MM.1S (cell line): ENCODE measurements around the gene NUP153.

Source experiments
- DNase-seq: peaks from one replicate; pipeline ENCODE4 v3.0.0-alpha.2; 2015
- H2AFZ ChIP-seq: fragments of 300-600 bp; sonication (generic); 2 replicates; pipeline ENCODE4 v1.6.0; 2016; ENCODE audit warnings: antibody characterized with exemption, low read length
- H3F3A ChIP-seq: fragments of 300-600 bp; sonication (generic); 2 replicates; pipeline ENCODE4 v1.6.1; 2016; ENCODE audit warnings: mild to moderate bottlenecking, antibody characterized with exemption, low read length, moderate library complexity, mixed read lengths; ENCODE audit not compliant: insufficient read depth
- H3K27ac ChIP-seq: fragments of 300-600 bp; sonication (generic); 2 replicates; pipeline ENCODE4 v1.5.1; 2016; ENCODE audit warnings: mild to moderate bottlenecking, low read length
- H3K27me3 ChIP-seq: fragments of 300-600 bp; sonication (generic); replicated peaks from 2 replicates; pipeline ENCODE4 v1.6.0; 2016; ENCODE audit warnings: low read length; ENCODE audit not compliant: insufficient read depth
- H3K36me3 ChIP-seq: fragments of 300-600 bp; sonication (generic); replicated peaks from 2 replicates; pipeline ENCODE4 v1.6.1; 2016; ENCODE audit warnings: mild to moderate bottlenecking, low read length, mixed read lengths; ENCODE audit not compliant: insufficient read depth
- H3K4me1 ChIP-seq: fragments of 300-600 bp; sonication (generic); 2 replicates; pipeline ENCODE4 v1.6.1; 2016; ENCODE audit warnings: low read length, mixed read lengths
- H3K4me2 ChIP-seq: fragments of 300-600 bp; sonication (generic); 2 replicates; pipeline ENCODE4 v1.6.0; 2016; ENCODE audit warnings: low read depth, low read length
- H3K4me3 ChIP-seq: fragments of 300-600 bp; sonication (generic); 2 replicates; pipeline ENCODE4 v1.5.1; 2016; ENCODE audit warnings: low read length, mixed read lengths
- H3K79me2 ChIP-seq: fragments of 300-600 bp; sonication (generic); 2 replicates; pipeline ENCODE4 v1.6.1; 2016; ENCODE audit warnings: mixed run types, low read length, mixed read lengths
- H3K9ac ChIP-seq: fragments of 300-600 bp; sonication (generic); 2 replicates; pipeline ENCODE4 v1.6.1; 2016; ENCODE audit warnings: low read length, mixed read lengths
- H3K9me2 ChIP-seq: fragments of 300-600 bp; sonication (generic); replicated peaks from 2 replicates; pipeline ENCODE4 v1.6.1; 2016; ENCODE audit warnings: mild to moderate bottlenecking, low read length, mixed read lengths; ENCODE audit not compliant: insufficient read depth
- H3K9me3 ChIP-seq: fragments of 300-600 bp; sonication (generic); replicated peaks from 2 replicates; pipeline ENCODE4 v1.6.1; 2016; ENCODE audit warnings: mild to moderate bottlenecking, low read length, mixed read lengths; ENCODE audit not compliant: insufficient read depth
- H4K20me1 ChIP-seq: fragments of 300-600 bp; sonication (generic); 2 replicates; pipeline ENCODE4 v1.6.1; 2016; ENCODE audit warnings: mild to moderate bottlenecking, low read length, moderate library complexity, mixed read lengths; ENCODE audit not compliant: insufficient read depth
- EZH2 ChIP-seq: fragments of 300-600 bp; sonication (generic); optimal IDR thresholded peaks from 2 replicates; pipeline ENCODE3; 2017; ENCODE audit warnings: low read depth, mild to moderate bottlenecking, antibody characterized with exemption, low read length, mixed read lengths
- EZH2phosphoT487 ChIP-seq: fragments of 300-600 bp; sonication (generic); IDR thresholded peaks from 2 replicates; pipeline ENCODE4 v1.6.1; 2018; ENCODE audit warnings: antibody characterized with exemption, low read length
- TF ChIP-seq, protein P1 (sequence below): fragments of 300-600 bp; sonication (generic); IDR thresholded peaks from 2 replicates; pipeline ENCODE4 v1.5.1; 2016; ENCODE audit warnings: antibody characterized with exemption, low read length, mixed read lengths

The NUP153 gene

DNA sequence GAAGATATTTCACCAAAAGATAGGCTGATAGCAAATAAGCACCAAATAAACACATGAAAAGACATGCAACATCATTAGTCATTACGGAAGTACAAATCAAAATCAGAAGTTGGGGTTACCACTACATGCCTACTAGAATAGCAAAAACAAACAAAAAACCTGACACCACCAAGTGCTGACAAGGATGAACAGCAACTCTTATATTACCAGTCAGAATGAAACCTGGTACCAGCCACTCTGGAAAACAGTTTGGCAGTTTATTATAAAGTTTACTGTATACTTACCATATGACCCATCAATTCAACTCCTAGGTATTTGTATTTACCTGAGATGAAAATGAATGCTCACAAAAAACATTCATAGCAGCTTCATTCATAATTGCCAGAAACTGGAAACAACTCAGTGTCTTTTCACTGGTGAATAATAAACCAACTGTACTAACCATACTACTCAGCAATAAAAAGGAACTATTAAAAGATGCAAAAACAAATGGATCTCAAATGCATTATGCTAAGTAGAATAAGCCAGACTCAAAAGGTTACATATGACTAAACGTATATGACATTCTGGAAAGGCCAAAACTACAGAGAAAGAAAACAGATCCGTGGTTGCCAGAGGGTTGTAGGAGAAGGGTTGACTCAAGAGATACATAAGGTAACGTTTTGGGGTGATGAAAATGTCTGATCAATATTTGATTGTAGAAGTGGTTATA lies 33.0 kb downstream of the NUP153 start:
- DNase-seq, result no peak
- no peaks in the 10 kb centered on the region for H3K4me1 ChIP-seq
- H3K27me3 ChIP-seq, result no peaks in the 10 kb centered on the region
- no peaks in the 10 kb centered on the region for H3F3A ChIP-seq
- TF ChIP-seq, protein P1, sequence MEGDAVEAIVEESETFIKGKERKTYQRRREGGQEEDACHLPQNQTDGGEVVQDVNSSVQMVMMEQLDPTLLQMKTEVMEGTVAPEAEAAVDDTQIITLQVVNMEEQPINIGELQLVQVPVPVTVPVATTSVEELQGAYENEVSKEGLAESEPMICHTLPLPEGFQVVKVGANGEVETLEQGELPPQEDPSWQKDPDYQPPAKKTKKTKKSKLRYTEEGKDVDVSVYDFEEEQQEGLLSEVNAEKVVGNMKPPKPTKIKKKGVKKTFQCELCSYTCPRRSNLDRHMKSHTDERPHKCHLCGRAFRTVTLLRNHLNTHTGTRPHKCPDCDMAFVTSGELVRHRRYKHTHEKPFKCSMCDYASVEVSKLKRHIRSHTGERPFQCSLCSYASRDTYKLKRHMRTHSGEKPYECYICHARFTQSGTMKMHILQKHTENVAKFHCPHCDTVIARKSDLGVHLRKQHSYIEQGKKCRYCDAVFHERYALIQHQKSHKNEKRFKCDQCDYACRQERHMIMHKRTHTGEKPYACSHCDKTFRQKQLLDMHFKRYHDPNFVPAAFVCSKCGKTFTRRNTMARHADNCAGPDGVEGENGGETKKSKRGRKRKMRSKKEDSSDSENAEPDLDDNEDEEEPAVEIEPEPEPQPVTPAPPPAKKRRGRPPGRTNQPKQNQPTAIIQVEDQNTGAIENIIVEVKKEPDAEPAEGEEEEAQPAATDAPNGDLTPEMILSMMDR, result no peak
- no peak for TF ChIP-seq EZH2phosphoT487
- no peak for TF ChIP-seq EZH2
- no peak overlapping the region for H2AFZ ChIP-seq
- H3K9me3 ChIP-seq, result no peaks in the 10 kb centered on the region
- H3K27ac ChIP-seq, result no peak overlapping the region
- H3K4me2 ChIP-seq, result no peak overlapping the region
- H3K4me3 ChIP-seq, result no peak overlapping the region
- H4K20me1 ChIP-seq, result peaks cover 41% of the 10 kb centered on the region
- no peaks in the 10 kb centered on the region for H3K9me2 ChIP-seq
- H3K36me3 ChIP-seq, result peaks cover 4% of the 10 kb centered on the region; the same call in 1 of the 2 replicates
- H3K9ac ChIP-seq, result no peak overlapping the region
- H3K79me2 ChIP-seq, result peaks cover 97% of the 10 kb centered on the region

DNA sequence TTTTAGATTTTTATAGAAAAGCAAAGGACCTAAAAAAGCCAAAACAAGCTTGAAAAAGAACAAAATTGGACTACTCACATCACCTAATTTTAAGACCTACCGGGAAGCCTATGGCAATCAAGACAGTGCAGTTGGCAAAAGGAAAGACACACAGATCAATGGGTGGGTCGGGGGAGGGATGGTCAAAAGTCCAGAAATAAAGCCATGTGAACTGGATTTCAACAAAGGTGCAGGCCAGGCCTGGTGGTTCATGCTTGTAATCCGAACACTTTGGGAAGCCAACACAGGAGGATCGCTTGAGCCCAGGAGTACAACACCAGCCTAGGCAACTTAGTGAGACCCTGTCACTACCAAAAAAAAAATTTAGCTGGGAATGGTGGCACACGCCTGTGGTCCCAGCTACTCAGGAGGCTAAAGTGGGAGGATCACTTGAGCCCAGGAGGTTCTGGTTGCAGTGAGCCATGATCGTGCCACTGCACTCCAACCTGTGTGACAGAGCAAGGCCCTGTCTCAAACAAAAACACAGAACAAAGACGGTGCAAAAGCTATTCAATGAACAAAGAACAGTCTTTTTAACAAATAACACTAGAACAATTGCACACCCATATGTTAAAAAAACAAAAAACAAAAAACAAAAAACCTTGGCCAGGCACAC lies 34.5 kb downstream of the NUP153 start:
- Histone ChIP-seq H3K9ac (no peak overlapping the region), H3K4me1 (no peaks in the 10 kb centered on the region), H3K79me2 (peaks cover 94% of the 10 kb centered on the region), H3K4me3 (no peak overlapping the region), H3F3A (no peaks in the 10 kb centered on the region), H2AFZ (no peak overlapping the region), H3K27ac (no peak overlapping the region), H3K9me2 (no peaks in the 10 kb centered on the region), H4K20me1 (peaks cover 29% of the 10 kb centered on the region), H3K36me3 (peaks cover 10% of the 10 kb centered on the region; the same call in 1 of the 2 replicates), H3K27me3 (no peaks in the 10 kb centered on the region), H3K9me3 (no peaks in the 10 kb centered on the region), H3K4me2 (no peak overlapping the region)
- TF ChIP-seq EZH2 (no peak), EZH2phosphoT487 (no peak)
- TF ChIP-seq, protein P1, result no peak
- DNase-seq, result no peak

DNA sequence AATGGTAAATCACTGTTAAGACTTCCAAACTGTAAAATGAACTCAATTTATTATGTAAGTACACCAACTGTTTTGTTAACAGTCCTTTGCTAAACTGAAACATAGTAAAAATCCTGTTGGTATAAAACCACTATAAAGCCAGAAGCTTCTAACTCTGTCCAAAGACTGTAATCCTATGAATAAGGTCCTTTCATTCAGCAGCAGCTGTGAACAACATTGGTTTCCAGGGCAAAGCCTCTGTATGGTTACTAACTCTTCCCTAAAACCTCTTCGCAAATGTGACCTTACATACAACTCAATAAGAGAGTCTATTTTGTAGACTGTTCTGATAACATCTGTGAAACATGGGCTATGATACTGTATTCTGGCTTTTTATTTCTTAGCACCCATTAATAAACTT lies 40.1 kb downstream of the NUP153 start:
- Histone ChIP-seq H3K9me3 (no peaks in the 10 kb centered on the region), H3K9ac (no peak overlapping the region), H2AFZ (no peak overlapping the region), H3K4me1 (peaks cover 10% of the 10 kb centered on the region; the same call in 1 of the 2 replicates), H3K79me2 (peaks cover 91% of the 10 kb centered on the region), H3K36me3 (peaks cover 18% of the 10 kb centered on the region; the same call in 1 of the 2 replicates), H3F3A (peaks cover 10% of the 10 kb centered on the region; the same call in 1 of the 2 replicates), H4K20me1 (peaks cover 18% of the 10 kb centered on the region), H3K27me3 (no peaks in the 10 kb centered on the region), H3K4me3 (no peak overlapping the region), H3K4me2 (no peak overlapping the region), H3K9me2 (no peaks in the 10 kb centered on the region), H3K27ac (no peak overlapping the region)
- no peak for DNase-seq
- TF ChIP-seq EZH2 (no peak), EZH2phosphoT487 (no peak)
- TF ChIP-seq, protein P1, result no peak
